Endometrium (tissue), 2 donors: ENCODE measurements around the gene UNC45B.
"Not testable (repeated sequence)": the region's sequence is repeated elsewhere in the genome, so short reads cannot be mapped to it uniquely, and the experiment has no call there.

Experiments
- FAIRE-seq: peaks from 2 replicates; lab custom pipeline; 2012; peaks lifted over from hg19 to GRCh38; lab: Jason Lieb, UNC
- donor health status: control.
- donor health status: control.

UNC45B gene

GRCh38 chr17:35172321-35172720, 24.7 kb downstream of the UNC45B start:
- not testable (repeated sequence) for FAIRE-seq

DNA sequence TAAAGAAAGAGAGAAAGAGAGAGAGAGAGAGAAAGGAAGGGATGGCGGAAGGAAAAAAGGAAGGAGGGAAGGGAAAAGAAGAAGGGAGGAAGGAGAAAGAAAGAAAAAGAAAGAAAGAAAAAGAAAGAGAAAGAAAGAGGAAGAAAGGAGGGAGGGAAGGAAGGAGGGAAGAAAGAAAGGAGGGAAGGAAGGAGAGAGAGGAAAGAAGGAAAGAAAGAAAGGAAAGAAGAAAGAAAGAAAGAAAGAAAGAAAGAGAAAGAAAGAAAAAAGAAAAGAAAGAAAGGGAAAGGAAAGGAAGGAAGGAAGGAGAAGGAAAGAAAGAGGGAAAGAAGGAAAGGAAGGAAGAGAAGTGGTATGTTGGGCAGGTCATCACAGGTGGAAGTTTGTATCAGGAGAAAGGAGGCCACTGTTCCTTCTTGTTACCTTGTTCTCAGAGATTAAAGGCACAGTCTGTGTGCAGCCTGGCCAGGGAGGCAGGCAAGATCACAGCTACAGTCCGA, 27.3 kb downstream of the UNC45B start:
- no peak for FAIRE-seq

DNA sequence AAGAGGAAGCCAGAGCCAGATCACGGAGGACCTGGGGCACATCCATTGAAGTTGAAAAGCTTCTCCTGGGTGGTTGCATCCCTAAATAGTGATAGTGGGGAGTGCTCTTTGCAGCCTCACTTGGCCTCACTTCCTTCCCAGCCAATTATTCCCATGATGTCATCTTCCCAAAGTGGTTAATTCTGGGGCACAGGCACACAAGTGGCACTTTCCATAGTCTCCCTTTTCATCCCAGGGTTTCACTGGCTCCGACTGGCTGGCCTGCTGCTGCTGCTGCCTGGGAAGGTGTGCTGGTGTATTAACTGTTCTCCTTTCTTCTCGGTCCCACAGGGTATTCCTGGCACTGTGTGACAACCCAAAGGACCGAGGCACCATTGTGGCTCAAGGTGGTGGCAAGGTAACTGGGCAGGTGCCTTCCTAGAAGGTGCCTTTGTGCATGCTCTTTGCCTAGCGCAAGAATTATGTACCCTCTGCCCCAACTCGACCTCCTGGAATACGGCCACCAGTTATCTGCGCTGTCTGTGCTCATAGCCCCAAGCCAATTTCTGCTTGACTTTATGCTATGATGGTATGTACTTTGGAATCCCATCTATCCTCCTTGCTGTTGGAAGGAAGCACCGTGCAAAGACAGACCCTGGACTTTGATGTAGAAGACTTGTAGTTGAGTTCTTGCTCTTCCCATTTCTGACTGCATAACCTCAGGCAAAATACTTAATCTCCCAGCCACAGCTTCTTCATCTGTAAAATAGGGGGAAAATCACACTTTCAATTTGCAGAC, 28.2 kb downstream of the UNC45B start:
- FAIRE-seq: no peak

- no peak for FAIRE-seq
Measured at GRCh38 chr17:35176897-35177296, 29.3 kb downstream of the UNC45B start.

DNA sequence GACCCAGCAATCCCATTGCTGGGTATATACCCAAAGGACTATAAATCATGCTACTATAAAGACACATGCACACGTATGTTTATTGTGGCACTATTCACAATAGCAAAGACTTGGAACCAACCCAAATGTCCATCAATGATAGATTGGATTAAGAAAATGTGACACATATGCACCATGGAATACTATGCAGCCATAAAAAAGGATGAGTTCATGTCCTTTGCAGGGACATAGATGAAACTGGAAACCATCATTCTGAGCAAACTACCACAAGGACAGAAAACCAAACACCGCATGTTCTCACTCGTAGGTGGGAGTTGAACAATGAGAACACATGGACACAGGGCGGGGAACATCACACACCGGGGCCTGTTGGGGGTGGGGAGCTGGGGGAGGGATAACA, 31.8 kb downstream of the UNC45B start:
- FAIRE-seq: not testable (repeated sequence)

DNA sequence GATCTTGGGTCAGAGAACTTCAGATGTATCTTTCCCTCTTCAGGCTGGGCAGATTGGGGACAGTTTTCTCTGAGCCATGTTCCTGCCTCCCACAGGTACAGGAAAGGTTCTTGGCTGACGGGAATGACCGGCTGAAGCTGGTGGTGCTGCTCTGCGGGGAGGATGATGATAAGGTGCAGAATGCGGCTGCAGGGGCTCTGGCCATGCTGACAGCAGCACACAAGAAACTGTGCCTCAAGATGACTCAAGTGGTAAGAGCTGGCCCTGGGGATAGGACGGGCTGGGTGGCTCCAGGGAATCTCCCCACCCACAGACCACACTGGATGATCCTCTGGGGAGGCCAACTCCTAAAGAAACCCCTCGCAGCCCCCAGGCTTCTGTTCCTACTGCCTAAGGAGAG, 35.7 kb downstream of the UNC45B start:
- no peak for FAIRE-seq

DNA sequence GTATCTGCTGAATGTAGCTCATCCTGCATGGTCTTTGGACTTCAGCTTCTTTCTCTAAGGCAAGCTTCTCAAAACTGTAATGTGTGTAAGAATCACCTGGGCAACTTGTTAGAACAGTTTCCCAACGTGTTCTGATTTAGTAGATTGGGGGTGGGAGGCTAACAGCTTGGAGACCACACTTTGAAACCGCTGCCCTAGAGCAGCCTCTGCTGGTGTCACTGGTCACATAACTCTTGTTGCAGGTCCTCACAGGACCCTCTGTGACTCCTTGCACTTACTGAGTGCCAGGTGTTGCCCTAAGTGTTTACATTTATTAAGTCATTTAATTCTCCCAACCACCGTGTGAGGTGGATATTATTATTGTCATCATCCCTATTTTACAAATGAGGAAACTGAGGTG, 36.7 kb downstream of the UNC45B start:
- FAIRE-seq: no peak

DNA sequence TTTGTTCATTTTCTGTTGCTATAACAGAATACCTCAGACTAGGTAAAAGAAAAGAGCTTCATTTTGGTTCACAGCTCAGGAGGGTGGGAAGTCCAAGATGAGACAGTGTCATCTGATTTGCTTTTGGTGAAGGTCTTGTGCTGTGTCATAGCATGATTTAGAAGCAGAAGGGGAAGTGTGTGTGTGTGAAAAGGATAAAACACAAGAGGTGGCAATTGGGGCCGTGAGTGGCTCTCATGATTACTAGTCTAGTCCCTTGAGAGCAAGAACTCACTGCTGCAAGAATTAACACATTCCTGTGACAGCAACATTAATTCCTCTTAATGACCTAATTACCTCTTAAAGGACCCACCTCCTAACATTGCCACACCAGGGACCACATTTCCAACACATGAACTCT, 38.2 kb downstream of the UNC45B start:
- no peak for FAIRE-seq

GRCh38 chr17:35187481-35187880, 39.9 kb downstream of the UNC45B start:
- no peak for FAIRE-seq

DNA sequence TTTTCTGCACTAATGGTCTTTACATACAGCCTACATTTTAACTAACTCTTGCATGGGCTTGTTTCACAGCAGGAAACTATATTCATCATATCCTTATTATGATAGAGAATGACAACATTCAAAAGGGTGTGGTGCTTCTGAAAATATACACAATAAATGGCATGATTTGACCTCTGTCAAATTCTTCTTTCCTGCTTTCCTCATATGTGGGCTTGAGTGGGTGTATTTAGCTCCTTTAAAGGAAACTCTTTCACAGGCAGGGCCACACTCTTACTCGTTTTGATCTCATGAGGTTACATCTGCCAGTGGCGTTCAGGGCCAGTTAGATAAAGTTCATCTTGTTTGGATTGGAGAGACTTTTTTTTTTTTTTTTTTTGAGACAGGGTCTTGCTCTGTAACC, 40.5 kb downstream of the UNC45B start:
- FAIRE-seq: no peak

- FAIRE-seq: no peak
Measured at GRCh38 chr17:35189291-35189690, 41.7 kb downstream of the UNC45B start.

DNA sequence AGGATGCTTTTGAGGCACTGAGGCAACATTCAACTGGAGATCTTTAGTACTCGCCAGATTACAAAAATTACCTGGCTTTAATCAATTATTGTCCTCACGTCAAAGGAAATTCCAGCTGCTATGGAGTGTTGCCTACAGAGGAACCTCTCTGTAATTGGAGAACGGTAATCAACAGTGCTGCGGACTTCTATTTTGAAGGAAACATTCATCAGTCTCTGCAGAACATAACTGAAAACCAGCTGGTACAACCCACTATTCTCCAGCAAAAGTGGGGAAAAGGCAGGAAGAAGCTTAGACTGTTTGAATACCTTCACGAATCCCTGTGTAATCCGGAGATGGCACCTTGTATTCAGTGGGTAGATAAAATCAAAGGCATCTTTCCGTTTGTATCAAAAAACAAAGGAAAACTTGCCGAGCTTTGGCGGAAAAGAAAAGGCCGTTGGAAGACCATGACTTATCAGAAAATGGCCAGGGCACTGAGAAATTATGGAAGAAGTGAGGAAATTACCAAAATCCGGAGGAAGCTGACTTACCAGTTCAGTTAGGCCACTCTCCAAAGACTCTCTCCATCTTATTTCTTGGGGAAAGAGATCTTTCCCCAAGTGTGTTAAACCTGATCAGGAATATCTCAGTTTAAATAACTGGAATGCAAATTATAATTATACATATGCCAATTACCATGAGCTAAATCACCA, 43.5 kb downstream of the UNC45B start:
- FAIRE-seq: no peak

DNA sequence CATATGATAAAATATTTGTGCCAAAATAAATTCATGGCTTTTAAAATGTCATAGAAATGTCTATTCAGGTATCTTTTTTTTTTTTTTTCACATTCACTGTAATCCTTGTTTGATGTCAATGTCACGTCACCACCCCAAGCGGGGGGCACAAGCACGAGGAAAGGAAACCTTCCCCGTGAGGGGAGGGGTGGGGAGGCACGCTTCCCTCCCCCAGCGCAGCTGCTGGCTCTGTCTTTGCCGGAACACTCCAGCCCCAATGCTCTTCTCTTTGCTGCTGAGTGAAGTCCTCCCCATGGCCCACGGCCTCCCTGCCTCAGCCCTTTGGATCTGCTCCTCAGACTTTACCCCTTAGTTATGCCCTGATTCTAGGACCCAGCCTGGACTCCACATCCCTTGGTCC, 45.1 kb downstream of the UNC45B start:
- no peak for FAIRE-seq

DNA sequence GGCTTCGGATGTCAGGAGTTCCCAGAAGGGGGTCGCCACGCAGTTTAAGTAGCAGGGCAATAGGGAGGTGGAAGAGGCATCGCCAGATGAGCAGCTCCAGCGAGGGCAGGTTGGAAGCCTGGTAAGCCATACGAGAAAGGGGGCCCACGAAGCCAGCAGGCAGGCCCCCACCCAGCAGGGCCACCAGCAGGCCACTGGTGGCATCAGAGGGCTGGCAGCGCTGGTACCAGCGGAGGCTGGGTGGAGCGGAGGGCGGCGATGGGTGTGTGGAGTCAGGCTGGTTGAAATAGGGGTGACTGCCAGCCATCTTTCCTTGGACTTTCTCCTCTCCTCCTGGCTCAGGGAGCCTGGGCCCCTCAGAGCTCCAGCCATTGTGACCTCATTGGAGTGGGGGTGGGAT, 46.4 kb downstream of the UNC45B start, which contains the start of gene SLC35G3:
TSS of gene SLC35G3 (minus strand) at position 393 of the 400 bp plus-strand sequence. CDS start at position 307, 86 bp downstream.
- not testable (repeated sequence) for FAIRE-seq

- FAIRE-seq: not testable (repeated sequence)
Measured at GRCh38 chr17:35195062-35195461, 47.4 kb downstream of the UNC45B start.

DNA sequence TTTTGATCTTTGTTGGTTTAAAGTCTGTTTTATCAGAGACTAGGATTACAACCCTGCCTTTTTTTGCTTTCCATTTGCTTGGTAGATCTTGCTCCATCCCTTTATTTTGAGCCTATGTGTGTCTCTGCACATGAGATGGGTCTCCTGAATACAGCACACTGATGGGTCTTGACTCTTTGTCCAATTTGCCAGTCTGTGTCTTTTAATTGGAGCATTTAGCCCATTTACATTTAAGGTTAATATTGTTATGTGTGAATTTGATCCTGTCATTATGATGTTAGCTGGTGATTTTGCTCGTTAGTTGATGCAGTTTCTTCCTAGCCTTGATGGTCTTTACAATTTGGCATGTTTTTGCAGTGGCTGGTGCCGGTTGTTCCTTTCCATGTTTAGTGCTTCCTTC, 55.0 kb downstream of the UNC45B start:
- not testable (repeated sequence) for FAIRE-seq

DNA sequence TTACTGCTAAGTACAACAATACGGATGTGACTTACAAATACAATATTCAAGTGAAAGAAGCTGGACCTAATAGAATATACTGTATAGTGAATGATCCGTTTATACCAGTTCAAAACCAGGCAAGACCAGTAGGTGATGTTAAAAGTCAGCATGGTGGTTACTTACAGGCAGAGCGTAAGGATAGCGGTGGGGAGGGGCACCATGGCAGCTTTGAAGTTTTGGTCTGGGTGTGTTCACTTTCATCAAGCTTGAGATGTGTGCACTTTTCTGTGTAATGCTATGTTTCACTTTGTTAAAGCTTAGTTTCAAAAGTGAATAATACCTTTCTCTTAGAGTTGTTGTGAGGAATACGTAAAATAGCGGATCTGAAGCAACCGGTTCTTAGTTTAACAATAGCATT, 63.1 kb downstream of the UNC45B start:
- no peak for FAIRE-seq

GRCh38 chr17:35212668-35213067, 65.1 kb downstream of the UNC45B start:
- no peak for FAIRE-seq

- FAIRE-seq: no peak
Measured at GRCh38 chr17:35213412-35213940, 65.9 kb downstream of the UNC45B start.

- no peak for FAIRE-seq
Measured at GRCh38 chr17:35214192-35214591, 66.6 kb downstream of the UNC45B start.

GRCh38 chr17:35214631-35215273, 67.1 kb downstream of the UNC45B start:
- no peak for FAIRE-seq

- no peak for FAIRE-seq
Measured at GRCh38 chr17:35217107-35217506, 69.5 kb downstream of the UNC45B start.

GRCh38 chr17:35218915-35219314, 71.3 kb downstream of the UNC45B start:
- FAIRE-seq: no peak
